ENCODE results near the gene ABCA9. TPM values are rescaled to one million over a fixed set of nuclear protein-coding genes. Genes with fewer than 3 reads are reported as not detected.

The ABCA9 gene
- total RNA-seq, 2 donors from 2014 or later = not detected

Other genes starting within 250 kb of the ABCA9 start
- not detected for gene ABCA8, start 105.5 kb downstream of the ABCA9 start, total RNA-seq
- under 1 TPM in 1 of 2 donors, not detected in 1; 0.08 TPM for gene ABCA6, start 81.0 kb upstream of the ABCA9 start, total RNA-seq
- 1 to 10 TPM in 1 of 2 donors, under 1 TPM in 1; 0.11 to 1.4 TPM for gene ABCA10, start 167.9 kb upstream of the ABCA9 start, total RNA-seq

Measured in activated naive CD4-positive, alpha-beta T cell treated with anti-CD3 and anti-CD28 coated beads, Interleukin-2, amount 50 U/mL, for 72 hours (primary cell).